Keratinocyte (primary cell): ENCODE data around the gene CHMP6. TPM values are rescaled to one million over a fixed set of nuclear protein-coding genes. Genes with fewer than 3 reads are reported as not detected.
A peak's percentile ranks its signal among the peaks of the same experiment; 100 is the strongest.

Experiments
- DNase-seq: peaks from one replicate; pipeline ENCODE4 v3.0.0-alpha.2; 2011; ENCODE audit warnings: low read depth, missing footprints, low spot score
- FAIRE-seq: peaks from 2 replicates; lab custom pipeline; 2011; peaks lifted over from hg19 to GRCh38; lab: Jason Lieb, UNC
- H2AFZ ChIP-seq: 2 replicates; pipeline ENCODE4 v1.6.0; 2012; ENCODE audit warnings: low read length, control low read depth, inconsistent platforms; ENCODE audit not compliant: control insufficient read depth
- H3K27ac ChIP-seq: 2 replicates; pipeline ENCODE4 v1.5.1; 2011; ENCODE audit warnings: low read length; ENCODE audit not compliant: control insufficient read depth, insufficient read depth
- H3K27me3 ChIP-seq: 3 replicates; pipeline ENCODE4 v1.6.0; 2011; ENCODE audit warnings: low read length; ENCODE audit not compliant: control insufficient read depth, insufficient read depth; ENCODE audit errors: extremely low read depth
- H3K36me3 ChIP-seq, 2 experiments: 2 replicates in 1 of 2; 3 replicates in 1 of 2; pipeline ENCODE4 v1.5.1; 2011; ENCODE audit warnings: low read length in 2 of 2, mild to moderate bottlenecking in 1 of 2; ENCODE audit not compliant: control insufficient read depth in 2 of 2, insufficient read depth in 2 of 2; ENCODE audit errors: extremely low read depth in 1 of 2
- H3K4me1 ChIP-seq: 3 replicates; pipeline ENCODE4 v1.5.1; 2011; ENCODE audit warnings: low read length; ENCODE audit not compliant: control insufficient read depth, insufficient read depth; ENCODE audit errors: extremely low read depth
- H3K4me2 ChIP-seq: 3 replicates; pipeline ENCODE4 v1.6.0; 2011; ENCODE audit warnings: low read depth, low read length; ENCODE audit not compliant: control insufficient read depth, insufficient read depth; ENCODE audit errors: extremely low read depth
- H3K4me3 ChIP-seq, 3 experiments: fragments of 200-600 bp in 1 of 3; sonication (generic) in 1 of 3; 2 replicates in 2 of 3; 3 replicates in 1 of 3; pipeline ENCODE4 v1.5.1; 2011 to 2016; ENCODE audit warnings: low read length in 3 of 3, mild to moderate bottlenecking in 3 of 3, control low read depth in 2 of 3, inconsistent platforms in 1 of 3, low read depth in 1 of 3, mixed read lengths in 1 of 3, mixed run types in 1 of 3, moderate library complexity in 1 of 3; ENCODE audit not compliant: control insufficient read depth in 2 of 3, insufficient read depth in 2 of 3; ENCODE audit errors: extremely low read depth in 1 of 3
- H3K79me2 ChIP-seq: 2 replicates; pipeline ENCODE4 v1.6.0; 2012; ENCODE audit warnings: low read length; ENCODE audit not compliant: control insufficient read depth, insufficient read depth
- H3K9ac ChIP-seq: 3 replicates; pipeline ENCODE4 v1.6.0; 2011; ENCODE audit warnings: low read length; ENCODE audit not compliant: control insufficient read depth, insufficient read depth; ENCODE audit errors: extremely low read depth
- H3K9me1 ChIP-seq: 3 replicates; pipeline ENCODE4 v1.6.0; 2011; ENCODE audit warnings: low read length; ENCODE audit not compliant: control insufficient read depth, insufficient read depth; ENCODE audit errors: extremely low read depth
- H3K9me3 ChIP-seq: 2 replicates; pipeline ENCODE4 v1.5.1; 2012; ENCODE audit warnings: low read depth, low read length; ENCODE audit not compliant: control insufficient read depth
- H4K20me1 ChIP-seq: 3 replicates; pipeline ENCODE4 v1.6.0; 2011; ENCODE audit warnings: low read length; ENCODE audit not compliant: control insufficient read depth, insufficient read depth; ENCODE audit errors: extremely low read depth
- CTCF ChIP-seq, 3 experiments: IDR thresholded peaks in 1 of 3; conservative IDR thresholded peaks in 1 of 3; optimal IDR thresholded peaks in 1 of 3; 2 replicates in 2 of 3; 3 replicates in 1 of 3; pipeline versions ENCODE3 to v1.5.1; 2011; ENCODE audit warnings: low read length in 3 of 3, mild to moderate bottlenecking in 3 of 3, moderate library complexity in 2 of 3, control low read depth in 1 of 3, inconsistent platforms in 1 of 3; ENCODE audit not compliant: insufficient read depth in 2 of 3; ENCODE audit errors: extremely low read depth in 1 of 3
- EZH2 ChIP-seq: IDR thresholded peaks from one replicate; pipeline ENCODE4 v1.6.1; 2012; ENCODE audit warnings: inconsistent platforms, mild to moderate bottlenecking, low read length, moderate library complexity
- dilution Hi-C: fragments of 300-500 bp; cut with MboI; formaldehyde crosslinking; loops from one replicate; pipeline ENCODE4 v1.7.0; 2020; ENCODE audit warnings: low sequenced_read_pairs; ENCODE audit not compliant: extremely low pct_ligation_motif_present
- polyA plus RNA-seq, 5 experiments: library from polyadenylated mRNA; depleted of rRNA in 3 of 5; stranded (reverse) in 3 of 5; stranded (forward) in 1 of 5; unstranded in 1 of 5; fragments of >200 nt; gene quantifications; 1 replicate in 1 of 5; 2 replicates in 3 of 5; 3 replicates in 1 of 5; pipeline versions ENCODE4 v1.2.1 to v1.2.3, GENCODE V29; 2011 to 2012; ENCODE audit warnings: missing spikeins in 2 of 5, low read depth in 1 of 5, low replicate concordance in 1 of 5

The CHMP6 gene
- polyA plus RNA-seq, 1 donor (not counting 4 experiments of a cell fraction or from before 2014, with no cell fraction given) = 20.9 TPM

- Histone ChIP-seq H3K27ac (no peak overlapping the region), H3K4me3 (peak overlapping the region; percentile 56 to 77 (median 56)), H3K9me1 (peaks cover 3% of the 10 kb centered on the region), H3K9me3 (no peaks in the 10 kb centered on the region), H3K4me1 (peaks cover 30% of the 10 kb centered on the region), H3K27me3 (peaks cover 12% of the 10 kb centered on the region), H3K36me3 (peaks cover 7 to 21% of the 10 kb centered on the region in 2 experiments), H4K20me1 (peaks cover 36% of the 10 kb centered on the region), H3K79me2 (peaks cover 43% of the 10 kb centered on the region), H3K4me2 (peak overlapping the region; percentile 79), H2AFZ (no peak overlapping the region), H3K9ac (peak overlapping the region; percentile 66)
- dilution Hi-C loops = no loop called here
- TF ChIP-seq CTCF (optimal IDR thresholded peaks at IDR 0.05 in 1 of 3, IDR thresholded peaks at IDR 0.05 in 1 of 3, conservative IDR thresholded peaks at IDR 0.05 in 1 of 3; ENCODE audit: extremely low read depth in 1 of 3, insufficient read depth in 2 of 3, low read length in 3 of 3) (no peak), EZH2 (no peak)
- no peak for FAIRE-seq
- DNase-seq = no peak
These were observed 42.6 kb downstream of the CHMP6 start for GRCh38 chr17:81034168-81034777.

- dilution Hi-C loops = no loop called here
- peak within 1 kb of the TSS; percentile 99 for H3K4me2 ChIP-seq
- FAIRE-seq = no peak
- H3K9ac ChIP-seq = peak within 1 kb of the TSS; percentile 89
- no peak within 1 kb of the TSS for H2AFZ ChIP-seq
- peaks cover 6% of the 10 kb centered on the region for H3K9me1 ChIP-seq
- H3K27ac ChIP-seq = peak within 1 kb of the TSS; percentile 73
- DNase-seq = no peak
- peak within 1 kb of the TSS; percentile 83 to 84 (median 83) for H3K4me3 ChIP-seq
- H3K79me2 ChIP-seq = peaks cover 50% of the 10 kb centered on the region
- H3K36me3 ChIP-seq = peaks cover 10 to 22% of the 10 kb centered on the region in 2 experiments
- H3K27me3 ChIP-seq = peaks cover 12% of the 10 kb centered on the region
- peaks cover 37% of the 10 kb centered on the region for H3K4me1 ChIP-seq
- no peaks in the 10 kb centered on the region for H3K9me3 ChIP-seq
- H4K20me1 ChIP-seq = peaks cover 41% of the 10 kb centered on the region
- TF ChIP-seq CTCF (optimal IDR thresholded peaks at IDR 0.05 in 1 of 3, IDR thresholded peaks at IDR 0.05 in 1 of 3, conservative IDR thresholded peaks at IDR 0.05 in 1 of 3; ENCODE audit: extremely low read depth in 1 of 3, insufficient read depth in 2 of 3, low read length in 3 of 3) = peak in 1 of 3 experiments; percentile 25
- no peak for TF ChIP-seq EZH2
These were observed 43.3 kb downstream of the CHMP6 start, which contains the start of gene BAIAP2 for GRCh38 chr17:81034779-81035520. TSS of gene BAIAP2 (plus strand) at chr17:81035151. CDS start at chr17:81035255, 104 bp downstream.
